GM12878 (cell line): ENCODE measurements around the gene P3H2. TPM values are rescaled to one million over a fixed set of nuclear protein-coding genes. Genes with fewer than 3 reads are reported as not detected.

ENCODE experiments used
- ATAC-seq: fragments of 200-7000 bp; cut with Tn5 transposase; 3 replicates; pipeline ENCODE4 v1.9.1; 2020; ENCODE audit warnings: mild to moderate bottlenecking, moderate library complexity
- BruUV-seq: library from RNA; stranded (reverse); fragments of 400-500 nt; replicated peaks from 2 replicates; lab custom pipeline; 2021; lab: Mats Ljungman, UMichigan
- CTCF ChIA-PET: fragments of 300-600 bp; sonication (Branson Sonifier 250); formaldehyde crosslinking; extraction: SDS; loops from one replicate; lab custom pipeline; 2021; ENCODE audit warnings: inconsistent platforms; lab: Yijun Ruan, JAX
- POLR2A ChIA-PET: fragments of 350-600 bp; formaldehyde crosslinking; extraction: SDS; loops from one replicate; lab custom pipeline; 2021; ENCODE audit warnings: inconsistent platforms; lab: Charles Lee
- RAD21 ChIA-PET: fragments of 300-600 bp; sonication (Branson Sonifier 250); formaldehyde crosslinking; loops from one replicate; lab custom pipeline; 2023; ENCODE audit warnings: antibody characterized with exemption; ENCODE audit not compliant: unreplicated experiment; lab: Charles Lee
- SMC1A ChIA-PET: fragments of 300-600 bp; sonication (Branson Sonifier 250); formaldehyde crosslinking; loops from one replicate; lab custom pipeline; 2023; ENCODE audit not compliant: unreplicated experiment, uncharacterized antibody; lab: Charles Lee
- DNase-seq: peaks from one replicate; pipeline ENCODE4 v3.0.0-alpha.2; 2011; ENCODE audit warnings: low read depth, low spot score
- FAIRE-seq: peaks from 3 replicates; lab custom pipeline; 2011; peaks lifted over from hg19 to GRCh38; lab: Jason Lieb, UNC
- H2AFZ ChIP-seq: 2 replicates; pipeline ENCODE4 v1.6.0; 2011; ENCODE audit warnings: low read depth, low read length, control low read depth; ENCODE audit not compliant: control insufficient read depth
- H3K27ac ChIP-seq: 2 replicates; pipeline ENCODE4 v1.5.1; 2011; ENCODE audit warnings: control low read depth; ENCODE audit not compliant: control insufficient read depth, insufficient read depth
- H3K27me3 ChIP-seq, 2 experiments: replicated peaks in 1 of 2; 2 replicates each; pipeline versions ENCODE4 v1.6.0 to v1.6.1; 2011; ENCODE audit warnings: low read length in 1 of 2; ENCODE audit not compliant: control insufficient read depth in 2 of 2, insufficient read depth in 2 of 2
- H3K36me3 ChIP-seq, 2 experiments: 2 replicates each; pipeline ENCODE4 v1.5.1; 2011; ENCODE audit warnings: low read length in 1 of 2; ENCODE audit not compliant: control insufficient read depth in 2 of 2, insufficient read depth in 2 of 2
- H3K4me1 ChIP-seq: 2 replicates; pipeline ENCODE4 v1.6.1; 2011; ENCODE audit warnings: mild to moderate bottlenecking, low read length, moderate library complexity, mixed read lengths; ENCODE audit not compliant: control insufficient read depth, insufficient read depth
- H3K4me2 ChIP-seq: 2 replicates; pipeline ENCODE4 v1.6.0; 2011; ENCODE audit warnings: control low read depth; ENCODE audit not compliant: control insufficient read depth, insufficient read depth
- H3K4me3 ChIP-seq: fragments of 200-600 bp; sonication (generic); 2 replicates; pipeline ENCODE4 v1.5.1; 2016
- H3K79me2 ChIP-seq: 2 replicates; pipeline ENCODE4 v1.6.0; 2011; ENCODE audit warnings: low read length; ENCODE audit not compliant: control insufficient read depth, insufficient read depth
- H3K9ac ChIP-seq: 2 replicates; pipeline ENCODE4 v1.8.0; 2011; ENCODE audit warnings: low read length, control low read depth, mixed read lengths; ENCODE audit not compliant: control insufficient read depth, insufficient read depth
- H3K9me3 ChIP-seq: replicated peaks from 3 replicates; pipeline ENCODE4 v1.5.1; 2011; ENCODE audit warnings: mild to moderate bottlenecking, low read length; ENCODE audit not compliant: control insufficient read depth, insufficient read depth
- H4K20me1 ChIP-seq: 2 replicates; pipeline ENCODE4 v1.6.0; 2011; ENCODE audit not compliant: control insufficient read depth, insufficient read depth
- CBX5 ChIP-seq: sonication (generic); IDR thresholded peaks from 2 replicates; pipeline ENCODE4 v1.6.1; 2016; ENCODE audit warnings: low read depth, moderate library complexity, mild to moderate bottlenecking, inconsistent platforms
- EED ChIP-seq: sonication (generic); IDR thresholded peaks from 2 replicates; pipeline ENCODE4 v1.6.1; 2016; ENCODE audit warnings: antibody characterized with exemption, low read depth
- GATAD2B ChIP-seq: fragments of 450-650 bp; conservative IDR thresholded peaks from 2 replicates; pipeline ENCODE4 v1.6.1; 2017; ENCODE audit warnings: low read depth, mild to moderate bottlenecking, moderate library complexity
- MEF2A ChIP-seq: IDR thresholded peaks from 2 replicates; pipeline ENCODE4 v1.6.1; 2011; ENCODE audit warnings: low read depth, mild to moderate bottlenecking, low read length, moderate library complexity; ENCODE audit not compliant: insufficient read depth
- NFYA ChIP-seq: IDR thresholded peaks from 2 replicates; pipeline ENCODE4 v1.6.1; 2011; ENCODE audit warnings: low read depth, mild to moderate bottlenecking, low read length, improper control_type of control experiment, borderline replicate concordance
- NR2C2 ChIP-seq: IDR thresholded peaks from 2 replicates; pipeline ENCODE4 v1.6.1; 2011; ENCODE audit warnings: borderline replicate concordance, low read depth; ENCODE audit not compliant: control insufficient read depth, insufficient read length
- PAX8 ChIP-seq: fragments of 450-650 bp; IDR thresholded peaks from 2 replicates; pipeline ENCODE4 v1.6.1; 2017; ENCODE audit warnings: mild to moderate bottlenecking, moderate library complexity
- POLR2AphosphoS2 ChIP-seq: IDR thresholded peaks from 2 replicates; pipeline ENCODE4 v1.6.1; 2011; ENCODE audit warnings: low read depth, mild to moderate bottlenecking, low read length, improper control_type of control experiment, moderate library complexity
- RAD21 ChIP-seq: IDR thresholded peaks from 2 replicates; pipeline ENCODE4 v1.6.1; 2011; ENCODE audit warnings: mild to moderate bottlenecking, low read depth, low read length, moderate library complexity; ENCODE audit not compliant: insufficient read depth
- RCOR1 ChIP-seq: conservative IDR thresholded peaks from 2 replicates; pipeline ENCODE4 v1.6.1; 2012; ENCODE audit warnings: low read depth, low read length, improper control_type of control experiment
- REST ChIP-seq: IDR thresholded peaks from 2 replicates; pipeline ENCODE4 v1.6.1; 2012; ENCODE audit warnings: mild to moderate bottlenecking, low read depth, low read length
- RFX5 ChIP-seq: IDR thresholded peaks from 2 replicates; pipeline ENCODE4 v1.6.1; 2011; ENCODE audit warnings: low read depth, low read length, improper control_type of control experiment
- SUPT20H ChIP-seq: IDR thresholded peaks from 2 replicates; pipeline ENCODE4 v1.6.1; 2011; ENCODE audit warnings: low read depth, mild to moderate bottlenecking, low read length, moderate library complexity, borderline replicate concordance; ENCODE audit not compliant: control insufficient read depth
- TCF3 ChIP-seq: IDR thresholded peaks from 2 replicates; pipeline ENCODE4 v1.6.1; 2012; ENCODE audit warnings: low read depth, mild to moderate bottlenecking, low read length, borderline replicate concordance; ENCODE audit not compliant: insufficient read depth
- ZNF384 ChIP-seq: IDR thresholded peaks from 2 replicates; pipeline ENCODE4 v1.6.1; 2012; ENCODE audit warnings: low read depth, mild to moderate bottlenecking, low read length, improper control_type of control experiment, borderline replicate concordance
- WGBS: methylation state at CpG from one replicate; pipeline ENCODE4 v1.1.6; 2016; ENCODE audit warnings: low lambda C conversion rate; ENCODE audit not compliant: insufficient replicate concordance, insufficient coverage; ENCODE audit errors: missing lambda C conversion rate; 5-methylcytosine and 5-hydroxymethylcytosine counted together
- in situ Hi-C: fragments of 300-500 bp; cut with MboI; formaldehyde crosslinking; loops from 9 replicates; pipeline ENCODE4 v1.14.3; 2018; ENCODE audit warnings: mixed read lengths
- intact Hi-C: fragments of 100-400 bp; cut with micrococcal nuclease; formaldehyde crosslinking; loops from one replicate; pipeline ENCODE4 v1.14.2; 2022; ENCODE audit not compliant: unreplicated experiment
- polyA plus RNA-seq, 11 experiments: library from polyadenylated mRNA; depleted of rRNA in 4 of 11; unstranded in 6 of 11; stranded (reverse) in 5 of 11; fragments of >200 nt; fragmentation: Nextera tagmentation in 4 of 11; fragmentation: Illumina TruSeq in 1 of 11; extraction: Ambion mirVana in 4 of 11; extraction: Trizol in 1 of 11; gene quantifications; 1 replicate in 1 of 11; 2 replicates in 10 of 11; pipeline versions ENCODE4 v1.2.1 to v1.2.3, GENCODE V29; 2011 to 2016; ENCODE audit warnings: inconsistent platforms in 2 of 11, missing spikeins in 2 of 11, low read depth in 1 of 11
- total RNA-seq, 4 experiments: library from RNA; depleted of rRNA in 3 of 4; stranded (reverse); fragments of >200 nt in 3 of 4; fragmentation: Illumina TruSeq in 1 of 4; extraction: Trizol in 1 of 4; gene quantifications; 2 replicates each; pipeline versions ENCODE4 v1.2.1 to v1.2.3, GENCODE V29; 2013 to 2021
- TF ChIP-seq, protein P1 (sequence below): fragments of 150-350 bp; IDR thresholded peaks from 2 replicates; pipeline ENCODE4 v1.6.1; 2014; ENCODE audit warnings: mild to moderate bottlenecking, low read depth, low read length

The P3H2 gene
- total and polyA plus RNA-seq, 10 of the 15 experiments (the other 5 are each of a cell fraction or from before 2014, with no cell fraction given), result 27.0 to 97.6 (median 83.2) TPM

DNA sequence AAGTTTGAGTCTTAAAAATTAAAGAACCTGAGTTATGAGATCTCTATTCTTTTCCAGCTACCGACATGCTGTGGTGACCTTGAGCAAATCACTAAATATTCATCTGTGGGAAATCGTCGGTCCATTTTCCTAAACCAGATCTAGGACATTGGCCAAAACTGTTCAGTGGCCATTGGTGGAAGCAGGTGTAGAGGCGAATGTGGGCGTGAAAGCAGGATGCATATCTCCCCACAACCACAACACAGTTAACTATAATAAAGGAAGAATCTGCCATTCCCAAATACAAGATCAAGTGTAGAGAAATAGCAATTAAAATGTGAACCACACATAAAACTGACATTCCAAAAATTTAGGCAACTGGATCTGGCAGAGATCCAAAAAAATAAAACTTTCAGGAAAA, 129.9 kb downstream of the P3H2 start (continued):
- TF ChIP-seq, protein P1, sequence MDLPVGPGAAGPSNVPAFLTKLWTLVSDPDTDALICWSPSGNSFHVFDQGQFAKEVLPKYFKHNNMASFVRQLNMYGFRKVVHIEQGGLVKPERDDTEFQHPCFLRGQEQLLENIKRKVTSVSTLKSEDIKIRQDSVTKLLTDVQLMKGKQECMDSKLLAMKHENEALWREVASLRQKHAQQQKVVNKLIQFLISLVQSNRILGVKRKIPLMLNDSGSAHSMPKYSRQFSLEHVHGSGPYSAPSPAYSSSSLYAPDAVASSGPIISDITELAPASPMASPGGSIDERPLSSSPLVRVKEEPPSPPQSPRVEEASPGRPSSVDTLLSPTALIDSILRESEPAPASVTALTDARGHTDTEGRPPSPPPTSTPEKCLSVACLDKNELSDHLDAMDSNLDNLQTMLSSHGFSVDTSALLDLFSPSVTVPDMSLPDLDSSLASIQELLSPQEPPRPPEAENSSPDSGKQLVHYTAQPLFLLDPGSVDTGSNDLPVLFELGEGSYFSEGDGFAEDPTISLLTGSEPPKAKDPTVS, result no peak
- TF ChIP-seq RAD21, result no peak
- no peak for TF ChIP-seq EED
- TF ChIP-seq GATAD2B, result no peak
- TF ChIP-seq CBX5, result no peak
- TF ChIP-seq MEF2A, result no peak
- TF ChIP-seq, all 136 proteins: peak for 0

DNA sequence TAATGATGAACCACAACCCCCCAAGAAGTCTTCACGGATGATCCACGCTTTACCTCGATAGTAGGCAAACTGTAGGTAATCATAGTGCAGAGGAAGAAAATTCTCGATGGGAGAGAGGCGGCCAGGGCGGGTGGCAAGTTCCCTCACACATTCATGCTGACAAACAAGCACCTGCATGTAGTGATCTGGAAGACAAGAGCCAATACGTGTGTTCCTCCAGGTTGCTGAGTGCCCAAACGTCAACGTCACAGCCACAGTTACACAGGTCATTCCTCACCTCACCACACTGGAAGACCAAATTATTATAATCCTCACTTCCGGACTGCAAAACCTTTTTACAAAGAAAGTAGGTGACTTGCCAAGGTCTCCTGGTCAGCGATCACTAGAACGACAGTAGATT, 131.8 kb downstream of the P3H2 start:
- H3K27me3 ChIP-seq, result no peaks in the 10 kb centered on the region
- H3K4me1 ChIP-seq, result no peaks in the 10 kb centered on the region
- no peak overlapping the region for H3K4me3 ChIP-seq
- FAIRE-seq, result no peak
- H3K79me2 ChIP-seq, result no peaks in the 10 kb centered on the region
- in situ Hi-C loops, result no loop called here
- ChIA-PET RAD21 (no interaction called here), CTCF (no interaction called here), POLR2A (no interaction called here), SMC1A (no interaction called here)
- intact Hi-C loops, result no loop called here
- no peaks in the 10 kb centered on the region for H3K36me3 ChIP-seq
- no peak for ATAC-seq
- no peak overlapping the region for H3K9ac ChIP-seq
- no TSS peak for BruUV-seq
- H3K27ac ChIP-seq, result no peak overlapping the region
- 80% methylated on average over 12 of the region's 12 CpGs for WGBS
- no peak overlapping the region for H3K4me2 ChIP-seq
- H4K20me1 ChIP-seq, result no peaks in the 10 kb centered on the region
- no peak overlapping the region for H2AFZ ChIP-seq
- DNase-seq, result no peak
- no peaks in the 10 kb centered on the region for H3K9me3 ChIP-seq
- no peak for TF ChIP-seq REST
- TF ChIP-seq NFYA, result no peak
- no peak for TF ChIP-seq POLR2AphosphoS2
- TF ChIP-seq ZNF384, result no peak
- TF ChIP-seq TCF3, result no peak
- TF ChIP-seq PAX8, result no peak
- no peak for TF ChIP-seq RFX5
- TF ChIP-seq NR2C2, result no peak
- TF ChIP-seq SUPT20H, result no peak
- TF ChIP-seq RCOR1, result no peak
